Testis (tissue), 2 donors: ENCODE data around the gene TRIM63.

Experiments
- CTCF ChIP-seq, 3 experiments: fragments of 450-650 bp in 2 of 3; fragments of 200-600 bp in 1 of 3; sonication (generic) in 1 of 3; IDR thresholded peaks; one replicate each; pipeline ENCODE4 v1.5.1; 2016 to 2019; ENCODE audit warnings: antibody characterized with exemption in 3 of 3, mild to moderate bottlenecking in 2 of 3, moderate library complexity in 1 of 3
- POLR2A ChIP-seq: fragments of 450-650 bp; IDR thresholded peaks from one replicate; pipeline ENCODE4 v1.6.1; 2017; ENCODE audit warnings: antibody characterized with exemption, mild to moderate bottlenecking, moderate library complexity

- no peak for TF ChIP-seq CTCF (IDR thresholded peaks at IDR 0.05)
- TF ChIP-seq POLR2A, result no peak
Measured at GRCh38 chr1:26044414-26044813, 23.0 kb downstream of the TRIM63 start.
